ENCODE results near the gene INTS3. TPM values are rescaled to one million over a fixed set of nuclear protein-coding genes. Genes with fewer than 3 reads are reported as not detected.

The INTS3 gene
- total and polyA plus RNA-seq, 9 of the 15 experiments (the other 6 are each of a cell fraction or from before 2014, with no cell fraction given): 6.3 to 24.1 (median 14.3) TPM

GRCh38 chr1:153789478-153790034, 61.7 kb downstream of the INTS3 start:
- ChIA-PET CTCF (ENCODE audit: low intra/inter-chr PET ratio) (interaction anchor here (0.6 kb wide), 1 partner anchor 39 kb away, joined by 3 read pairs; no protein-coding TSS in a partner anchor), POLR2A (interaction anchor here (0.8 to 1.4 kb wide), 4 partner anchors 9 to 201 kb away, joined by 3 to 6 read pairs (median 3); partner anchors contain the start of genes RAB13 and RPS27)
- H3K9me1 ChIP-seq (ENCODE audit: control insufficient read depth, insufficient read depth, low read length): no peaks in the 10 kb centered on the region
- peak overlapping the region; percentile 74 for H2AFZ ChIP-seq (ENCODE audit: low read depth, low read length)
- ATAC-seq (peak; percentile 27; the same call in 2 of the 3 replicates), FAIRE-seq (peak; percentile 19), DNase-seq (ENCODE audit: extremely low read depth in 1 of 4, low spot score in 3 of 4) (peak in 1 of 4 experiments; percentile 28)
- H3K79me2 ChIP-seq (ENCODE audit: control insufficient read depth, insufficient read depth, low read length): no peaks in the 10 kb centered on the region
- H3K4me3 ChIP-seq: no peak overlapping the region
- H3K27ac ChIP-seq (ENCODE audit: extremely low read depth, low read depth, low read length): no peak overlapping the region
- peak overlapping the region in 1 of 2 experiments; percentile 24; a peak in 2 of 4 replicates for H3K9ac ChIP-seq (ENCODE audit: insufficient read depth in 1 of 2, low read depth in 2 of 2, low read length in 2 of 2)
- in situ Hi-C loops (cut with MboI) (no loop called here), intact Hi-C loops (cut with micrococcal nuclease) (no loop called here)
- H3K36me3 ChIP-seq (ENCODE audit: control insufficient read depth, insufficient read depth, low read length): no peaks in the 10 kb centered on the region
- 35% methylated on average over 22 of the region's 22 CpGs for WGBS (ENCODE audit: insufficient coverage, low coverage, missing lambda C conversion rate)
- H3K27me3 ChIP-seq (ENCODE audit: control insufficient read depth in 2 of 2, insufficient read depth in 2 of 2, low read length in 2 of 2): no peaks in the 10 kb centered on the region
- peaks cover 7 to 37% of the 10 kb centered on the region in 2 experiments for H3K4me1 ChIP-seq (replicated peaks in 1 of 2; ENCODE audit: control insufficient read depth in 2 of 2, insufficient read depth in 2 of 2, low read length in 2 of 2)
- no peaks in the 10 kb centered on the region for H3K9me3 ChIP-seq (replicated peaks; ENCODE audit: control insufficient read depth, insufficient read depth, low read depth, low read length)
- no peak overlapping the region for H3K4me2 ChIP-seq (ENCODE audit: insufficient read depth, low read length)
- TF ChIP-seq CCNT2 (IDR thresholded peaks at IDR 0.05; ENCODE audit: borderline replicate concordance, extremely low read depth, insufficient read length, low read depth, low read length) (no peak), GABPA (tag; conservative IDR thresholded peaks at IDR 0.05; ENCODE audit: low read depth) (peak; percentile 36), MXI1 (IDR thresholded peaks at IDR 0.05; ENCODE audit: low read depth, low read length) (no peak), IRF1 (CRISPR knock-in tag; IDR thresholded peaks at IDR 0.05; ENCODE audit: borderline replicate concordance) (no peak), SMARCB1 (IDR thresholded peaks at IDR 0.05; ENCODE audit: insufficient read length, low read depth) (no peak), ZNF263 (CRISPR knock-in tag; IDR thresholded peaks at IDR 0.05; ENCODE audit: borderline replicate concordance) (0 out of 2 replicates have a peak, but pooled peaks have one; percentile 6), MAX (CRISPR knock-in tag; IDR thresholded peaks at IDR 0.05) (peak; percentile 47), ZBTB33 (CRISPR knock-in tag; IDR thresholded peaks at IDR 0.05) (0 out of 2 replicates have a peak, but pooled peaks have one; percentile 19), L3MBTL2 (IDR thresholded peaks at IDR 0.05) (0 out of 2 replicates have a peak, but pooled peaks have one; percentile 13)
- TF ChIP-seq, protein P1, sequence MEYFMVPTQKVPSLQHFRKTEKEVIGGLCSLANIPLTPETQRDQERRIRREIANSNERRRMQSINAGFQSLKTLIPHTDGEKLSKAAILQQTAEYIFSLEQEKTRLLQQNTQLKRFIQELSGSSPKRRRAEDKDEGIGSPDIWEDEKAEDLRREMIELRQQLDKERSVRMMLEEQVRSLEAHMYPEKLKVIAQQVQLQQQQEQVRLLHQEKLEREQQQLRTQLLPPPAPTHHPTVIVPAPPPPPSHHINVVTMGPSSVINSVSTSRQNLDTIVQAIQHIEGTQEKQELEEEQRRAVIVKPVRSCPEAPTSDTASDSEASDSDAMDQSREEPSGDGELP (CRISPR knock-in tag; IDR thresholded peaks at IDR 0.05; ENCODE audit: borderline replicate concordance): 0 out of 2 replicates have a peak, but pooled peaks have one; percentile 16
- no TSS peak for BruUV-seq (replicated peaks)
- H4K20me1 ChIP-seq (replicated peaks; ENCODE audit: control insufficient read depth, insufficient read depth, low read length): no peaks in the 10 kb centered on the region

Data from K562 (cell line).